ENCODE measurements around the gene OSM.

The OSM gene

GRCh38 chr22:30270832-30271231 is 4.2 kb upstream of the OSM start:
- Histone ChIP-seq H3K4me3 (ENCODE audit: low read length) (no peak overlapping the region), H3K4me1 (ENCODE audit: control insufficient read depth, insufficient read depth, low read length) (no peaks in the 10 kb centered on the region), H3K9ac (ENCODE audit: low read length) (no peak overlapping the region), H3K27me3 (replicated peaks; ENCODE audit: control insufficient read depth, insufficient read depth, low read length) (peaks cover 4% of the 10 kb centered on the region), H3K36me3 (ENCODE audit: control insufficient read depth, insufficient read depth, low read length, severe bottlenecking) (no peaks in the 10 kb centered on the region), H3K9me3 (ENCODE audit: control insufficient read depth, low read length) (no peaks in the 10 kb centered on the region)
- no peak for DNase-seq (ENCODE audit: low read depth)

GRCh38 chr22:30268331-30268730 is 1.7 kb upstream of the OSM start:
- Histone ChIP-seq H3K4me1 (ENCODE audit: control insufficient read depth, insufficient read depth, low read length) (no peaks in the 10 kb centered on the region), H3K9ac (ENCODE audit: low read length) (no peak overlapping the region), H3K27me3 (replicated peaks; ENCODE audit: control insufficient read depth, insufficient read depth, low read length) (peaks cover 4% of the 10 kb centered on the region), H3K4me3 (ENCODE audit: low read length) (no peak overlapping the region), H3K36me3 (ENCODE audit: control insufficient read depth, insufficient read depth, low read length, severe bottlenecking) (no peaks in the 10 kb centered on the region), H3K9me3 (ENCODE audit: control insufficient read depth, low read length) (no peaks in the 10 kb centered on the region)
- DNase-seq (ENCODE audit: low read depth) = no peak

GRCh38 chr22:30267382-30268302 is 991 bp upstream of the OSM start:
- Histone ChIP-seq H3K9ac (ENCODE audit: low read length) (no peak overlapping the region), H3K4me3 (ENCODE audit: low read length) (no peak overlapping the region), H3K27me3 (replicated peaks; ENCODE audit: control insufficient read depth, insufficient read depth, low read length) (peaks cover 4% of the 10 kb centered on the region), H3K9me3 (ENCODE audit: control insufficient read depth, low read length) (no peaks in the 10 kb centered on the region), H3K4me1 (ENCODE audit: control insufficient read depth, insufficient read depth, low read length) (no peaks in the 10 kb centered on the region), H3K36me3 (ENCODE audit: control insufficient read depth, insufficient read depth, low read length, severe bottlenecking) (no peaks in the 10 kb centered on the region)
- DNase-seq (ENCODE audit: low read depth) = no peak

- DNase-seq (ENCODE audit: low read depth) = no peak
- H3K9me3 ChIP-seq (ENCODE audit: control insufficient read depth, low read length) = no peaks in the 10 kb centered on the region
- no peaks in the 10 kb centered on the region for H3K36me3 ChIP-seq (ENCODE audit: control insufficient read depth, insufficient read depth, low read length, severe bottlenecking)
- H3K4me3 ChIP-seq (ENCODE audit: low read length) = no peak overlapping the region
- no peak overlapping the region for H3K9ac ChIP-seq (ENCODE audit: low read length)
- H3K4me1 ChIP-seq (ENCODE audit: control insufficient read depth, insufficient read depth, low read length) = no peaks in the 10 kb centered on the region
- H3K27me3 ChIP-seq (replicated peaks; ENCODE audit: control insufficient read depth, insufficient read depth, low read length) = no peaks in the 10 kb centered on the region
Observed at GRCh38 chr22:30265823-30266444, 717 bp downstream of the OSM start.

- Histone ChIP-seq H3K9me3 (ENCODE audit: control insufficient read depth, low read length) (no peaks in the 10 kb centered on the region), H3K27me3 (replicated peaks; ENCODE audit: control insufficient read depth, insufficient read depth, low read length) (no peaks in the 10 kb centered on the region), H3K9ac (ENCODE audit: low read length) (no peak overlapping the region), H3K4me3 (ENCODE audit: low read length) (no peak overlapping the region), H3K36me3 (ENCODE audit: control insufficient read depth, insufficient read depth, low read length, severe bottlenecking) (no peaks in the 10 kb centered on the region), H3K4me1 (ENCODE audit: control insufficient read depth, insufficient read depth, low read length) (no peaks in the 10 kb centered on the region)
- DNase-seq (ENCODE audit: low read depth) = no peak
Observed at GRCh38 chr22:30265131-30265720, 1.4 kb downstream of the OSM start.

- Histone ChIP-seq H3K36me3 (ENCODE audit: control insufficient read depth, insufficient read depth, low read length, severe bottlenecking) (no peaks in the 10 kb centered on the region), H3K4me1 (ENCODE audit: control insufficient read depth, insufficient read depth, low read length) (no peaks in the 10 kb centered on the region), H3K4me3 (ENCODE audit: low read length) (no peak overlapping the region), H3K9ac (ENCODE audit: low read length) (no peak overlapping the region), H3K9me3 (ENCODE audit: control insufficient read depth, low read length) (no peaks in the 10 kb centered on the region), H3K27me3 (replicated peaks; ENCODE audit: control insufficient read depth, insufficient read depth, low read length) (no peaks in the 10 kb centered on the region)
- DNase-seq (ENCODE audit: low read depth) = no peak
Observed at GRCh38 chr22:30263883-30264282, 2.8 kb downstream of the OSM start.

GRCh38 chr22:30262917-30263741 is 3.5 kb downstream of the OSM start:
- H3K4me1 ChIP-seq (ENCODE audit: control insufficient read depth, insufficient read depth, low read length) = no peaks in the 10 kb centered on the region
- no peaks in the 10 kb centered on the region for H3K9me3 ChIP-seq (ENCODE audit: control insufficient read depth, low read length)
- no peaks in the 10 kb centered on the region for H3K27me3 ChIP-seq (replicated peaks; ENCODE audit: control insufficient read depth, insufficient read depth, low read length)
- H3K9ac ChIP-seq (ENCODE audit: low read length) = peak overlapping the region; percentile 20
- DNase-seq (ENCODE audit: low read depth) = peak; percentile 91
- no peaks in the 10 kb centered on the region for H3K36me3 ChIP-seq (ENCODE audit: control insufficient read depth, insufficient read depth, low read length, severe bottlenecking)
- peak overlapping the region; percentile 42 for H3K4me3 ChIP-seq (ENCODE audit: low read length)

- H3K4me3 ChIP-seq (ENCODE audit: low read length) = no peak overlapping the region
- no peaks in the 10 kb centered on the region for H3K36me3 ChIP-seq (ENCODE audit: control insufficient read depth, insufficient read depth, low read length, severe bottlenecking)
- H3K9me3 ChIP-seq (ENCODE audit: control insufficient read depth, low read length) = no peaks in the 10 kb centered on the region
- H3K9ac ChIP-seq (ENCODE audit: low read length) = no peak overlapping the region
- DNase-seq (ENCODE audit: low read depth) = no peak
- H3K27me3 ChIP-seq (replicated peaks; ENCODE audit: control insufficient read depth, insufficient read depth, low read length) = no peaks in the 10 kb centered on the region
- no peaks in the 10 kb centered on the region for H3K4me1 ChIP-seq (ENCODE audit: control insufficient read depth, insufficient read depth, low read length)
Observed at GRCh38 chr22:30262112-30262511, 4.5 kb downstream of the OSM start.

GRCh38 chr22:30261134-30261533 is 5.5 kb downstream of the OSM start:
- DNase-seq (ENCODE audit: low read depth) = no peak
- Histone ChIP-seq H3K36me3 (ENCODE audit: control insufficient read depth, insufficient read depth, low read length, severe bottlenecking) (no peaks in the 10 kb centered on the region), H3K4me3 (ENCODE audit: low read length) (no peak overlapping the region), H3K27me3 (replicated peaks; ENCODE audit: control insufficient read depth, insufficient read depth, low read length) (no peaks in the 10 kb centered on the region), H3K4me1 (ENCODE audit: control insufficient read depth, insufficient read depth, low read length) (peaks cover under 1% of the 10 kb centered on the region), H3K9ac (ENCODE audit: low read length) (no peak overlapping the region), H3K9me3 (ENCODE audit: control insufficient read depth, low read length) (no peaks in the 10 kb centered on the region)

GRCh38 chr22:30260682-30261081 is 6.0 kb downstream of the OSM start:
- peaks cover 3% of the 10 kb centered on the region for H3K4me1 ChIP-seq (ENCODE audit: control insufficient read depth, insufficient read depth, low read length)
- H3K9me3 ChIP-seq (ENCODE audit: control insufficient read depth, low read length) = no peaks in the 10 kb centered on the region
- no peak overlapping the region for H3K9ac ChIP-seq (ENCODE audit: low read length)
- no peak for DNase-seq (ENCODE audit: low read depth)
- no peaks in the 10 kb centered on the region for H3K27me3 ChIP-seq (replicated peaks; ENCODE audit: control insufficient read depth, insufficient read depth, low read length)
- no peaks in the 10 kb centered on the region for H3K36me3 ChIP-seq (ENCODE audit: control insufficient read depth, insufficient read depth, low read length, severe bottlenecking)
- H3K4me3 ChIP-seq (ENCODE audit: low read length) = no peak overlapping the region

GRCh38 chr22:30260276-30260675 is 6.4 kb downstream of the OSM start:
- no peak for DNase-seq (ENCODE audit: low read depth)
- Histone ChIP-seq H3K9ac (ENCODE audit: low read length) (no peak overlapping the region), H3K9me3 (ENCODE audit: control insufficient read depth, low read length) (no peaks in the 10 kb centered on the region)

More at GRCh38 chr22:30260276-30260675, 6.4 kb downstream of the OSM start:
- Histone ChIP-seq H3K4me3 (ENCODE audit: low read length) (no peak overlapping the region), H3K27me3 (replicated peaks; ENCODE audit: control insufficient read depth, insufficient read depth, low read length) (no peaks in the 10 kb centered on the region), H3K36me3 (ENCODE audit: control insufficient read depth, insufficient read depth, low read length, severe bottlenecking) (no peaks in the 10 kb centered on the region), H3K4me1 (ENCODE audit: control insufficient read depth, insufficient read depth, low read length) (peaks cover 3% of the 10 kb centered on the region)
